T47D (cell line): ENCODE measurements around the gene CPLANE2.

Experiments used
- DNase-seq, 2 experiments: peaks; one replicate each; pipeline versions ENCODE4 v3.0.0 to v3.0.0-alpha.2; 2011 to 2012; ENCODE audit warnings: low read depth in 1 of 2, low spot score in 1 of 2
- JUND ChIP-seq: IDR thresholded peaks from 2 replicates; pipeline ENCODE4 v1.6.1; 2012; ENCODE audit warnings: low read depth
- in situ Hi-C: cut with HindIII; loops from 2 replicates; pipeline ENCODE4 v1.10.0; 2016; ENCODE audit warnings: low sequenced_read_pairs, low pct_unique_long_range_greater_than_20kb

Gene CPLANE2

DNA sequence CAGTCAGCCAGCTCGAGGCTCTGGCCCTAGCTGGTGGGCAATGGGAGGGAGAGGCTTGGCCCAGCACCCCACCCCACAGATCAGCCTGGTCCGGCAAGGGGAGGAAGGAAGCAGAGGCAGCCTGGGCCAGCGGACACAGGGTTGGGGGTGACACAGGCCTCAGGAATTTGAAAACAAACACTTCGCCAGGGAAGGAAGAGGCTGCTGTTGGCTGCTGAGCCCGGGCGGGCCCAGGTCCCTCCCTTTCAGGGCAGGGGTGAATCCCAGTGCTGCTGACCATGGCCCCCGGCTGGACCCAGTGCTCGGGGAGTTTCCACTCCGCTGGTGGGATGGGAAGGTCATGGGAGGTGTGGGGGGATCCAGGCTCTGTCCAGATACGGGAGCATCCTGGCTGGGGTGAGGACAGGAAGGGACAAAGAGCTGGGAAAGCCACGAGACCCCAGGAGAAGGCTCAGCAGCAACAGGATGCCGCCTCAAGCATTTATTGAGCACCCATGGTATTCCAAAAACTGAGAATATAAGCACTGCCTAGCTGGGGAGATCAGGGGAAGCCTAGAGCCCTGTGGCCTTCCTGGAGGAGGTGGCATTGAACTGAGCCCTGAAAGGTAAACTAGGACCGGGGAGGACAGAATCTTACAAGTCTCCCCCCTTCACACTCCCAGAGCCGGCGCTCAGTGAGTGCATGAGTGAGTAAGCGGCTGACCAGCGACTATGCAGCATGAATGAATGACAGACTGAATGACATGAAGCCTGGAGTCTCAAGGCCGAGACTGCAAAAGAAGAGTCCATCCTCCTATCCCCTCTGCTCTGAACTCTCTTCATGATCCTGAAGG lies 54.9 kb downstream of the CPLANE2 start:
- in situ Hi-C loops: no loop called here
- TF ChIP-seq JUND: no peak
- peak; percentile 42 to 73 for DNase-seq
